ENCODE results near the gene DPEP1.

GRCh38 chr16:89596061-89596689 lies 17.3 kb upstream of the DPEP1 start:
- TF ChIP-seq CTCF (IDR thresholded peaks at IDR 0.05) (no peak), EZH2 (IDR thresholded peaks at IDR 0.05; ENCODE audit: borderline replicate concordance, insufficient read depth, low read depth, low read length, poor library complexity, severe bottlenecking) (no peak)
